Stimulated activated CD8-positive, alpha-beta memory T cell treated with anti-CD3 and anti-CD28 coated beads, Interleukin-7, amount 100 ng/mL, for 4 hours (primary cell): ENCODE measurements around the gene C20orf204.

ENCODE experiments used
- DNase-seq, 2 donors: peaks; one replicate each; pipeline ENCODE4 v3.0.0-alpha.2; 2020; ENCODE audit warnings: low read depth in 2 of 2

Gene C20orf204

DNA sequence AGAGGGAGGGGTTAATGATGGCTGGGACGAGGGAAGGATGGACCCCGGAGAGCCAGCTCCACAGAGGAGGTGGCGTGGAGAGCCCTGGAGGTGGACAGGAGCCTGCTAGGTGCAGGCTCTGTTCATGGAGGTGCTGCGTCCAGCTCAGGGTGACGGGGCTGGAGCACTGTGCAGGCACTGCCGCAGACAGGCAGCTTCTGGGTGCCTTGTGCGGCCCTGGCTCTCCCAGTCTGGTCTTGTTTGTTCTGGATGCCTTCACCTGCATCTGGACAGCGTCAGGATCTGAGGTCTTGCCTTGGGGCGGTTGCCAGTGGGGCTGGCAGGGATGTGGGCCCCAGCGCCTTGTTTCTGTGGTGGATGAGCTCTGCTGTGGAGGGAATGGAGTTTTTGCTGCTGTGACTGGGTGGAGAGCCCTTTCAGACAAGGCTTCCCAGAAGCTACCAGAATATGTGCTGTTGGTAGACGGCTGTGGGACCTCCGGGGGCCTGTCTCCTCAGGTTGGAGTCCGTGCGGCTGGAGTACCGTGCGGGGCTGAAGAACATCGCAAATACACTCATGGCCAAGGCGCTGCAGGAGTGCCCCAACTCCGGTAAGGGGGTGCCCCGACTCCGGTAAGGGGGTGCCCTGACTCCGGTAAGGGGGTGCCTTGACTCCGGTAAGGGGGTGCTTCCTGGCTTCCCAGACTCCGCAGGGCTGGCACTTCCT is 7.8 kb upstream of the C20orf204 start:
- DNase-seq, result no peak

DNA sequence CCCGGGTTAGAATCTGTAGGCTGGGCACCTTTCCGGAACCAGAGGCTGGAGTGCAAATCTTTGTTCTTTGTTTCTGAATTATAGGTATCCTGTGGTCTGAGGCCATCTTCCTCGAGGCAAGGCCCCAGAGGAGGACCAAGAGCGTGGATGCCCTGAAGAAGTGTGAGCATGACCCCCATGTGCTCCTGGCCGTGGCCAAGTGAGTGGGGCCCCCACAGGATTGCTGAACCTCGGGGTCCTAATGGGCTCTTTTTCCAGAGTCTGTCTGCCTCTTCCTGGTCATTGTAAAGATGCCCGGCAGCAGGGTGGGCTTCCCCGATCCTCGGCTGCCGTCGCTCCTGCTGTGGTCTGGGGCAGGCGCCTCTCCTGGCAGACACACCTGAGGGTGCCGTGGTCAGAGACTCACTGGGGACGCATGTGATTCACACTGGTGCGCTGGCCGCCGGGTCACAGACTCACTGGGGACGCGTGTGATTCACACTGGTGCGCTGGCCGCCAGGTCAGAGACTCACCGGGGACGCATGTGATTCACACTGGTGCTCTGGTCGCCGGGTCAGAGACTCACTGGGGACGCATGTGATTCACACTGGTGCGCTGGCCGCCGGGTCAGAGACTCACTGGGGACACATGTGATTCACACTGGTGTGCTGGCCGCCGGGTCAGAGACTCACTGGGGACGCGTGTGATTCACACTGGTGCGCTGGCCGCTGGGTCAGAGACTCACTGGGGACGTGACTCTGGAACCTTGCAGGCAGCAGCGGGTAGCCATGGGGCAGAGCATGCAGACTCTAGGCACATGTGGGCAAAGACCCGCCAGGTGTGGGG is 6.5 kb upstream of the C20orf204 start:
- DNase-seq, result no peak

DNA sequence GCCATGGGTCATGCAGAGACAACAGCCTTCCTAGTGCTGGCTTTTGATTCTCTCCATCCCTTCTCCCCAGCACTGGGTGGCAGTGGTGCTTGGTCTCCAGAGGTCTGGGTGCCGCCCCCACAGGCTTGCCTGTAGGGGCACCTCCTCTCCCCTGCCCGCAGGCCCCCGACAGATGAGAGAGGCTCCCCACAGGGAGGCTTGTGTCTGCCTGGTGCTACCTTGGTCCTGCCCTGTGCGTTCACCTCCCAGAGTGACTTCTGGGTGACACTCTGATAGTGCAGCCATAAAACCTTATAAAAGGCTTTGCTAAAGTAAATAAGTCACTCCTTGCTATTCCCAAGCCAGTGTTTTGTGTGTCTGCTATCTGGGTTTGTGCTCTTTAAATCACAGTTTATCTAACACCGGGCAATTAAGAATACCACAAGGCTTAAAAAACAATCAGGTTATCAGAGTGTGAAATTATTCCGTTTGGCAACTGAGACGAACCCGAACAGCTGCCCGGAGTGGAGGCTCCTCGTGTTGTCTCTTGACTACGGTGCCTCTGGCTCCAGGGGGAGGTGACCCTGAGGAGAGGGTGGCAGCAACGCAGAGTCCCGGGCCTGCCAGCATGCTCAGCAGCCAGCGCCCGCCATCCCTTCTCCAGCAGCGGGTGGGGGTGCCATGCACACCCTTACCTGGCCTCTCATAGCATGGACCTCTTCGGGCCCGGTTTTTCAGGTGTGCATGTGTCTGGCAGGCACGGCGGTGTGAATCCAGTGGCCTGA is 5.4 kb upstream of the C20orf204 start:
- DNase-seq, result no peak

DNA sequence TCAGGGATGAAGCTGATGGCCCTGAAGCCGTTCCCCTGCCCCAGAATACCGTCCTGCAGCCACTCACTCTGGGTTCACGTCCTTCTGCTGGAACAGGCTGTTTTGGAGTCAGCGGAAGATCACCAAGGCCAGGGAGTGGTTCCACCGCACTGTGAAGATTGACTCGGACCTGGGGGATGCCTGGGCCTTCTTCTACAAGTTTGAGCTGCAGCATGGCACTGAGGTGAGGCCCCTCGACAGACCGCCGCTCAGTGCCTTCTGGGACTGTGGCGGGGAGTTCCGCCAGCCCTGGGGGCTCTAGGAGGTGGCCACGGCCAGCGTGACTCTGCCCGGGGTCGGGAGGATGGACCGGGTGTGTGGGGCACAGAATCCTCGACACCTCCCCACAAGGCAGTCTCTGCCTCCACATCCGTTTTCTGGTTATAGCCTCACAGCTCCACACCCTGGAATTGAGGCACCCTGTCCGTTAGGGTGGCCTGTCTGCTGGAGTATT is 4.1 kb upstream of the C20orf204 start:
- no peak for DNase-seq

DNA sequence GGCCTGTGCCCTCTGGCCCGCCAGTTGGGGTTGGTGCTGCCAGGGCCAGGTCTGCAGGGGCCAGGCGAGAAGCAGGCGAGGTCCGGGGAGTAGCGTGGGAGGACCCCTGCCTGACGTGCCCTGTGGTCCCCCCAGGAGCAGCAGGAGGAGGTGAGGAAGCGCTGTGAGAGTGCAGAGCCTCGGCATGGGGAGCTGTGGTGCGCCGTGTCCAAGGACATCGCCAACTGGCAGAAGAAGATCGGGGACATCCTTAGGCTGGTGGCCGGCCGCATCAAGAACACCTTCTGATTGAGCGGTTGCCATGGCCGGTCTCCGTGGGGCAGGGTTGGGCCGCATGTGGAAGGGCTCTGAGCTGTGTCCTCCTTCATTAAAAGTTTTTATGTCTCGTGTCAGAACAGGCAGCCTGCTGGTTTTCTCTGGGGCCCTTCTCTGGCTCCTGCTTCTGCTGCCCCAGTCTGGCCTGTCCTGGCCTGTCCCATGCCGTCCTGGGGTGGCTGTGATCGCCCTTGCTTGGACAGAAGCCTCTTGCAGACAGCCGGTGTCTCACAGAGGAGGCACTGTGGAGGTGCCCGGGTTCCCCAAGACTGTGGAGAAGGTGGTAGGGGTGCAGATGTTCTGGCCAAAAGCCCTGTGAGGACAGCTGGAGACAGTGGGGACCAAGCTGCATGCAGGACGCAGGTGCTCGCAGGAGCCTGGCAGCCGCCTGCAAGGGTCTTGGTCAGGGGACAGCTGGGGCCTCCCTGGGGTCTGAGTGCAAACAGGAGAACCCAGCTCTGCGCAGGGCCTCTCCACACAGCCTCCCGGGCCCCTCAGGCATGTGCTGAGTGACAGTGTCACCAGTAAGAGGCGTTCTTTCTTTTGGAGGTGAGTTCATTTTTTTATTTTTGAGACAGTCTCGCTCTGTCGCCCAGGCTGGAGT is 3.0 kb upstream of the C20orf204 start:
- no peak for DNase-seq

DNA sequence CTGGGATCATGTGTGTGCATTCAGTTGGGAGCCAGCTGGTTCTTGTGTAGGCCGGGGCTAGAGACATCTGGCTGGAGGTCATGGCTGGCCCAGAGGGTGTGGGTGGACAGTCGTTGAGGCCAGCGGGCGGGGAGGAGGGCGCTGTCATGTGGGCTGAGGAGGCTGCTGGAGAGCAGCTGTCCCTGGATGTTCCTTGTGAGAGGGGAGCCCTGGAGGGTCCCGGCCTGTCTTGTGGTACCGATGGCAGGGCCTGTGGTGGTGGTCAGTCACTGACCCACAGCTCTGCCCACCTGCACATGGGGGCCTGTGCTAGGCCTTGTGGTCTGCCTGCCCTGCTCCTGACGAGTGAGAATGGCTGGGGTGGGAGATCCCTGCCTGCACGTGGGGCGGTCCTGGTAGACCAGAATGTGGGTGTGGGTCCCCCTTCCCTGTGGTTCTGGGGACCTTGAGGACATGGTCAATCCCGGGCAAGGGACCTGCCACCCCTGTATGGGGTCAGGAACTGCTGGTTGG is 1.9 kb upstream of the C20orf204 start:
- DNase-seq, result no peak

DNA sequence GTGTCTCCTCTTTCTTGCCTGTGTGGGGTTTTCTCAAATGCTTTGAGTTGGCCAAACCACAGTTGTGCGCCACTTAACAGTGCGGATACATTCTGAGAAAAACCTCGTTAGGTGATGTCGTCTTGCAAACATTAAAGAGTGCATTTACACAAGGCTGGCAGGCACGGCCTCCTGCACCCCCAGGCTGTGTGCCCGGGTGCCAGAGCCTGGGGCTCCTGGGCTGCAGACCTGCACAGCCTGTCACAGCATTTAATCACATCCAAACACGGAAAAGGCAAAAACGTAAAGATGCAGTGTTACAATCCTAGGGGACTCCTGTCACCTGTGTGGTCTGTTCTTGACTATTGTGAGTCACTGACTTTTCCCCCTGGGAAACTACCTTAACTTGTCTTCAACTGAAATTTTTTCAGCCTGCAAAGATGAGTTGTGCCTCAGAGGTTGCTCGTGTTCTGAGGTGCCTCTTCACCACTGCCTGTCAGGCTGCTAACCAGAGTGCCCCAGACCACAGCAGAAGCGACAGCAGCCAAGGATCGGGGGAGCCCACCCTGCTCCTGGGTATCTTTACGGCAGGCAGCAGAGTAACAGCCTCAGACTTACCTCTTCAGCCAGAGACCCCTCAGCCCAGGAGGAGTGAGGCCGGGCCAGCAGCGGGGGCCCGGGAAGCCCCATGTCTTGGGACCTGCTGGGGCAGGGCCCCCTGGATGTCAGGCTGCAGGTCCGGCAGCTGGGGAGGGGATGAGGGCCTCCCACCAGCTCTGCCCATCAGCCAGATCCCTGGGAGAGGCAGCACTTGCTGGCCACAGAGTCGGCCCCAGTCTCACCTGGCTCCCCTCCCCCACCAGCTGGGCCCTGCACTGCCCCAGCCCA is 683 bp upstream of the C20orf204 start:
- DNase-seq, result peak in 1 of 2 donors; percentile 21

DNA sequence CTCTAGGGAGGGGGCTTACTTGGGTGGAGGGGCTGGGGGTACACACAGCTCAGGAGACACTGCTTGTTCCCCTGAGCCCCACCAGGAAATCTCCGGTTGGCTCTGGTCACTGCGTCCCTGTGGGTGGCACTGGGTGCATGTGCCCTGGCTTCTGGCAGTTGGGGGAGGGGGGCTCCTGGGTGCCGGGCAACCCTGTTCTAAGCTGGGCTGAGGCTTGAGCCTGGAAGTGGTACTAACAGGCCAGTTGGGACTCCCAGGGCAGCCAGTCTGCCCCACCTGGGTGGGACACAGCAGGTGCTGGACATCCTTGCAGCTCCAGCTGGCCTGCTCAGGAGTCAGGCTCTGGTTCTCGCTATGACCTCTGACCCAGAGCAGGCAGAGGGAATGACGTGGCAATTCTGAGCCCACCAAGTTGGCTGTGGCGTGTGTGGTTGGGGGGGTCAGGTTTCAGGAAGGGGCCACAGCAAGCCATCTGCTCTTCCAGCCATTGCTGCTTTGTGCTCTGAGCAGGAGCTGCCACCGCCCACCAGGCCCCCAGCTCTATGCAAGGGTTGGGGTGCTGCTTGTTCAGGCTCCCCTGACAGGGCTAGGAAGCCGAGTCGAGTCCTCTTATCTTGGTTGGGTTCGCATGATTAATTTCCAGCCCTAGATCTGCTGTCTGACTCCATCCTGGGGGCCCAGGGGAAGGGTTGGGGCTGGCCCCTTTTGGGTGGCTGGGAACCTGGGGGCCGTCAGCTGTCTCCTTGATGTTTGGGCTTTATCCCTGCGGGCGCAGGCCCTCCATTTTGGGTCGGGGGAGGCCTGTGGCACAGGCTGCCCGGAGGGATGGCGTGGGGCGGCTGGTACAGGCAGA is 590 bp downstream of the C20orf204 start:
- DNase-seq, result no peak

DNA sequence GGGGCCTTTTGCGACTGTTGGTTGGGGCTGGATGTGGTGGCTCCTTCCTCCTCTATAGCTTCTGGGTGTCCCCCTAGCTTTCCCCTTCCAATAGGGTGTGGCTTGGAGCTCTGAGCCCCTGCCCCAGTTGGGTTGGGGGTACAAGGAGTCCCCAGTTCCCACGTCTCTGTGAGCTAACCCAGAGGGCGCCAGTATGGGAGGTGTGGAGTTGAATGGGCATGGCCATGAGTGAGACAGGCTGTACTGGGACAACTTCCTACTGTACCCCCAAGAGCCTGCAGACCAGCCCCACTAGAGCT is 1.2 kb downstream of the C20orf204 start:
- no peak for DNase-seq

DNA sequence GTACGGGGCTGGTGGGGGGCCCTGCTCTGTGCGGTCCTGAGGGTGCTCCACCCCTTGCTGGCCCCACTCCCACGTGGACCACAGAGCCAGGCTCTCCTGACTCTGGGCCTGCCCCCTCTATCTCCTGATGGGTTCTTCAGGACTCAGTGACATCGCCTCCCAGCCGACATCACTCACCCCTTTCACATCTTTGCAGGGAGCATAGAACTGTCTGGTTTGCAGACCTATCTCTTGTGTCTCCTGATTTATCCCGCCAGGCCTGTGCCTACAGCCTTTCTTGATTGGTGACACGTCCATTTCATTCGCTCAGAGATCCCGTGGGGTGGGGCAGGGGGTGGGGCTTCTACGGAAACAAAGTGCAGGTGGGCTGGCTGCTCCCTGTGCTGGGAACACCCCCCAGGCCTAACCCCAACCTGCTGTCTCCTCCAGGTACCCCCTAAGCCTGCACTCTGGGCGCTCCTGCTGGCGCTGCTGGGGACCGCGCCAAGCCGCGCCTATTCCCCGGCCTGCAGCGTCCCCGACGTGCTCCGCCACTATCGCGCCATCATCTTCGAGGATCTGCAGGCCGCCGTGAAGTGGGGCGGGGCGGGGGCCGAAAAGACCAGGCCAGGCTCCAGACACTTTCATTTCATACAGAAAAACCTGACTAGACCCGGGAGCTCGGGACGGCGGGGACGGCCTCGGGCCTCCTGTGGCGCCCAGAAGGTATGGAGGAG is 1.7 kb downstream of the C20orf204 start:
- no peak for DNase-seq

DNA sequence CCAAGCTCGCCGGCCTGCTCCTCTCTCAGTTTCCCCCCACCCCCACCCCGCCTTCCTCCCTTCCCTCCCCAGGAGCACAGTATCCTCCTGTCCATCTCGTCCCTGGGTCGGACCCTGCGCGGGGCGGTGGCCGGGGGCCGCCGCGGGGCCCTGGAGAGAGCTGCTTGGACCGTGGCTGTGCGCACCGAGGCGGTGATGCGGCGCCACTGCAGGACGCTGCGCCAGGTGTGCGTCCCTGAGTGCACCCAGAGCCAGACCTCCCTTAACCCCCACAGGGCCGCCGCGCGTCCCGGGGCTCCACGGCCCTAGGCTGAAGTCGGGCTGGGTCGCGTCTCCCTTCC is 2.2 kb downstream of the C20orf204 start:
- DNase-seq, result no peak

DNA sequence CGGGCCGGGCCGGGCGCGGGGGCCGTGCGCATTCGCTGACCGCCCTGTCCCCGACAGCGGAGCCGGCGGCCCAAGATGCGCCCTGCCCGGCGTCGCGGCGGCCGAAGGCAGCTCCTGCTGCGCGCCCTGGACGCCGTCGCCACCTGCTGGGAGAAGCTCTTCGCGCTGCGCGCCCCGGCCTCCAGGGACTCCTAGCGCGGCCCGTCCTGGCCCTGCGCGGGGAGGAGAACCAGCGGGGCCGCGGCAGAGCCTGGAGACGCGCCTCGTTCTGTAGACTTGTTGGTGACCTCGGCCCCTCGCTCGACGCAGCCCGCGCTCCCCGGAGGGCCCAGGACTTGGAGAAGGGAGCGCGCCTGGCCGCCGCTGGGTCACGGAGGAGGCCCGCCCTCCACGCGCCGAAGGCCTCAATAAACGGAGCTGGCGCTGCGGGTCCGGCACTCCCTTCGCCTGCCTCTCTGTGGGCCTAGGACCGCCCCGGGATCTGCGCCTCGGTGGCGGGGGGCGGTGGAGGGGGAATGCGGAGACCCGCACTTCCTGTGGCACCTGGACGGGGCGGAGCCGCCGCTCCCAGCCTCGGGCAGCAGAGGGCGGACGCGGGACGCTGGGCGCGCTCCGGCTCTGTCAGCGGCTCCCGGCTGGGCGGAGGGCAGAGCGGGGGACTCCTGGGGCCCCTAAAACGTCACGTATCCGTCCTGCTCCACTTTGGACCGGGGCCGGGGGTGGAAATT is 2.7 kb downstream of the C20orf204 start:
- DNase-seq, result peak; percentile 14 to 72

DNA sequence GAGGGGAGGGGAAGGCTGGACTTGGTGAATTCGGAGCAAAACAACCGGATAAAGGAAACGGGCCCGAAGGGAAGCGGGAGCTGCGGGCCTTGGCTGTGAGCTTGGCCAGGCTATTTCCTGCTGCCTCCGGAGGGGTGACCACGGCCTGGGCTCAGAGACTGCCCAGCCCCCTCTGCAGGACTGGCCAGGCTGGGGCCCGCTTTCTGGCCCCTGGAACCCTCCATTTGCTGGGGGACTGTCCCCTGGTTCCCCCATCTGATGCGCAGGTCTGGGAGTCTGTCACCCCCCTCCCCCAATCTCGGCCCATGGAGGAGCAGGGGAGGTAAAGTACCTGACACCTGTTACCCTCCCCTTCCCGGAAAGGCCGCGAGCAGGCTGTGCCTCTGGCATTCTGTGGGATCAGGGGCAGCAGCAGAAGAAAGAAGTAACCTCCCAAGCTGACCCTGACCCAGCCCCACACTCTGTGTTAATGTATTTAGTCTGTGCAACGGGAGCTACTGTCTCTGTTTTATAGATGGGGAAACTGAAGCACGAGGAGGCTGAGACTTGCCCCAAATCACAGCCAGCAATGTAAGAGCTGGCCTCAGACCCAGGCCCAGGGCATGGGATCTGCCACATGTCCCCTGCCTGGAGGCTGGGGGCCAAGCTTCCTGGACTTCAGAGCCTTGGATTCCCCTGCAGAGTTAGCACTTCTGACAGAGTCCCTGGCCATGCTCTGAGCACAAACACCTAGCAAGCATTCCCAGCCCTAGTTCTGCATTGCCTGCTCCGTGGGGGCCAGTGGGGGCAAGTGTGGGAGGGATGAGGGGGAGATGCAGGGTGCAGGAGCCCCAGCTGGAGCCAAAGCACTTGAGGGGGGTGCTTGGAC is 3.5 kb downstream of the C20orf204 start:
- DNase-seq, result no peak

DNA sequence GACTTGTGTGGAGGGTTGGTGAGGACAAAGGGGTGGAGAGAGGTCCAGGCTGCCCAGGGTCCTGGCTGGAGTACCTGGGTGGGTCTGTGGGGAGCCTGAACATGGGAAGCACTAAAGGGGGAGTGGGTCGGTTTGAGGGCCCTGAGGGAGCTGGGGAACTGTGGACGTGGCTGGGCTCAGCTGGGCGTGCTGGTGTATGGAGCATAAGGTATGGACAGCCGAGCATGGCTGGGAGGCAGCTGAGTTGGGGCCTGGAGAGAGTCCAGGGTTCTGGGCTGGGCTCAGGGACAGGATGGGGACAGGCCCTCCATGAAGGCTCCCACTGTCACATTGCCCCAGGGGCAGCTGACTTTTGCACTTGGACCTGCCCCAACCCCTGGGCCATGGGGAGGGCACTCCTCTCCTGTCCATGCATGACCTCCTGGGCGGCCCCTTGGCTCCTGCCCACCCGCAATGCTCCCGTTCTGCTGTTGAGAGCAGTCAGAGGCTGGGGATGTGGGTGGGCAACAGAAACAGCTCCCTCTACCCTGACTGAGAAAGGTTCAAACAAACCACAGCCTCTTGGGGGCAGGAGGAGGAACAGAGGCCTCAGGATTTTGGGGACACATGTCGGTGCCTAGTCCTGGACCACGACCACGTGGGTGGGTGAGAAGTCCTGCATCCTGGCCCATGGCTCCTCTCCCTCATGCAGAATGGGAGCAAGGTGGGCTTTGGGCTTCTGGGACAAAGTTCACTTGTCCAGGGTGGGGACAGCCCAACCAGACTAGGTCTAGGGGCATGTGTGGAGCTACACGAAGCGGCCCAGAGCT is 4.5 kb downstream of the C20orf204 start:
- DNase-seq, result no peak

DNA sequence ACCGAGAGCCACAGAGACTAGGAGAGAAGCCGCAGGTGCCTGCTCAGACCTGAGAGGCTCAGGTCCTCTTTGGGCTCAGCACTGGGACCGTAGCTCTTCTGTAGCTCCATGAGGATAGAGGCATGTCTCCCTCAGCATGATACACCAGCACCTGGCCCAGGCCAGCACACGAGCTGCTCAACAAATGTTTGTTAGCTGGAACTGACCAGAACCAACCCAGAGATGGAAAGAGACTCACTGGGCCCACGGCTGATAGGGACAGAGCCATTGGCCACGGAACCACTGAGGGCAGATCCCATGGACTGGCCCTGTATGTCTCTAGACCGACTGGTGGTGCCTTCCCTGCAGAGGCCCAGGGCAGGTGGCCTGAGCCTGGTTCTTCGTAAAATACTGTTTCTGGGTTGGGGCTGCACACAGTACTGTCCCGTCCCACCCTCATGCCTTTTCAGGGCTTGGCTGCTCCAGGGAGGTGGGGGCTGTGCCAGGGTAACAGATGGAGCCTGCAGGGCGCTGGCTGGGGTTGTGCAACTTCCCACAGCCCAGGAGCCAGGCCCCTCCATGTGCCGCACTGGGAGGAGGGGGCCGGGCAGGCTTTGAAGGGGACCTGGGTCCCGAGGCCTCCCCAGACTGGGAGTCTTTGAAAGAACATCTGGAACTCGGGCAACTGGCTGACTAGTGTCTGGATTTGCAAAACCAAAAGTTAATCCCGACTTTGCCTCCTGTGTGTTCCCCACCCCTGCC is 5.2 kb downstream of the C20orf204 start:
- DNase-seq, result no peak

DNA sequence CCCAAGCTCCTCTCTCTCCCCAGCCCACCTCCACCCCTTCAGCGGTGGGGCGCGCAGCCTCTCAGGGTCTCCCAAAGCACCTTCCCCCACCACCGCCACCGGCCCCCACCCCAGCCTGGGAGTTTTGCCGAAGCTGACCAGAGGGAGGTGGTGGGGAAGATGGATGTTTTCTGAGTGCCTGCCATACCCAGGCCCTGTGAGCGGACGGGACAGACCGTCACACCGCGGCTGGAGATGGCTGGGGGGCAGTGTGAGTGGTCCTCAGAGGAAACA is 5.7 kb downstream of the C20orf204 start:
- DNase-seq, result no peak
